Esophagus muscularis mucosa (tissue), 3 donors: ENCODE results near the gene TSC2.

Experiments
- CTCF ChIP-seq, 3 experiments: fragments of 200-600 bp in 2 of 3; fragments of 450-650 bp in 1 of 3; sonication (generic) in 2 of 3; IDR thresholded peaks; one replicate each; pipeline ENCODE4 v1.5.1; 2017 to 2019; ENCODE audit warnings: antibody characterized with exemption in 3 of 3, mild to moderate bottlenecking in 2 of 3, moderate library complexity in 1 of 3
- POLR2A ChIP-seq: fragments of 450-650 bp; IDR thresholded peaks from one replicate; pipeline ENCODE4 v1.6.1; 2017; ENCODE audit warnings: antibody characterized with exemption, moderate library complexity, mild to moderate bottlenecking, low read depth

- TF ChIP-seq CTCF (IDR thresholded peaks at IDR 0.05) (no peak), POLR2A (no peak)
These were observed 25.1 kb downstream of the TSC2 start for GRCh38 chr16:2072926-2073325.
